ENCODE results near the gene PPIP5K2.

DNA sequence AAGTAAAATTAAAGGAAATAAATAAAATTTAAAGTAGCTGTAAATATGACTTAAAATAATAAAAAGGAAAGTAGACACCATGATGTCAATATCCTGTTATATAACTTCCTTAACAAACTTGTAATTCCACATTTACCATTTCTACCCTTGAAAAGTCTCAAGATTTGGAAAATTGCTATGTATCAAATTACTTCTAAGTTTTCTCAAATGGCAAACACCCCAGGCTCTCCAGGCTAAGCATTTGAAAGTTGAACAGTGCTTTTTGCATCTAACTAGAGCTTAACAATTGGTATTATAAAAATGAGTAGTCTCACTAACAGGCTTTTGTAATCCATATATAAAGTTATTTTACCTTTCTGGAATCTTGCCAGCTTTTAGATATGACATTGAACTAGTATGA is 97.0 kb downstream of the PPIP5K2 start:
- TF ChIP-seq, protein P1, sequence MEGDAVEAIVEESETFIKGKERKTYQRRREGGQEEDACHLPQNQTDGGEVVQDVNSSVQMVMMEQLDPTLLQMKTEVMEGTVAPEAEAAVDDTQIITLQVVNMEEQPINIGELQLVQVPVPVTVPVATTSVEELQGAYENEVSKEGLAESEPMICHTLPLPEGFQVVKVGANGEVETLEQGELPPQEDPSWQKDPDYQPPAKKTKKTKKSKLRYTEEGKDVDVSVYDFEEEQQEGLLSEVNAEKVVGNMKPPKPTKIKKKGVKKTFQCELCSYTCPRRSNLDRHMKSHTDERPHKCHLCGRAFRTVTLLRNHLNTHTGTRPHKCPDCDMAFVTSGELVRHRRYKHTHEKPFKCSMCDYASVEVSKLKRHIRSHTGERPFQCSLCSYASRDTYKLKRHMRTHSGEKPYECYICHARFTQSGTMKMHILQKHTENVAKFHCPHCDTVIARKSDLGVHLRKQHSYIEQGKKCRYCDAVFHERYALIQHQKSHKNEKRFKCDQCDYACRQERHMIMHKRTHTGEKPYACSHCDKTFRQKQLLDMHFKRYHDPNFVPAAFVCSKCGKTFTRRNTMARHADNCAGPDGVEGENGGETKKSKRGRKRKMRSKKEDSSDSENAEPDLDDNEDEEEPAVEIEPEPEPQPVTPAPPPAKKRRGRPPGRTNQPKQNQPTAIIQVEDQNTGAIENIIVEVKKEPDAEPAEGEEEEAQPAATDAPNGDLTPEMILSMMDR (conservative IDR thresholded peaks at IDR 0.05): no peak
- TF ChIP-seq EZH2 (IDR thresholded peaks at IDR 0.05; ENCODE audit: low read depth): no peak

Data from PC-9 (cell line).